ENCODE data around the gene NEGR1. TPM values are rescaled to one million over a fixed set of nuclear protein-coding genes. Genes with fewer than 3 reads are reported as not detected.
A peak's percentile ranks its signal among the peaks of the same experiment; 100 is the strongest.

The NEGR1 gene
- total RNA-seq, 1 donor from 2014 or later, result 13.4 TPM

- DNase-seq (ENCODE audit: low read depth), result no peak
These were observed 47.3 kb downstream of the NEGR1 start for GRCh38 chr1:72235062-72235461.

- no peak for DNase-seq (ENCODE audit: low read depth)
These were observed 51.6 kb downstream of the NEGR1 start for GRCh38 chr1:72230746-72231145.

- peak; percentile 52 for DNase-seq (ENCODE audit: low read depth)
These were observed 52.4 kb downstream of the NEGR1 start for GRCh38 chr1:72229893-72230292.

- peak; percentile 43 for DNase-seq (ENCODE audit: low read depth)
These were observed 54.7 kb downstream of the NEGR1 start for GRCh38 chr1:72227667-72228066.

DNA sequence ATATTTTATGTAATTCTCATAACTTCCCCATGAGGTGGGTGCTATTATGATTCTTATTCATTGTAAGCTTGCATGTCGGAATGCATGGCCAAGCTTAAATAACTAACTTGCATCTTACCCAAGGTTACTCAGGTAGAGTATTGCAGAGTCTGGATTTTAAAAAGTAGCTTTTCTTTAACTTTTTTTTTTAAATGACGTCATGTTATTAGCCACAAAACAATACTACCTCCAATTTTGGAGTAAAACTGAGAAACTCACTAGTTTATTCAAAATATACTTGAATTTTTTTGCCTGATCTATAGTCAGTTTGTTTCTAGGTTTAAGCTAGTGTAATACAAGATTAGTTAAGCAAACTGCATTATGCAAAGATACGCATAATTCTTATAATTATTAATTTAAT, 57.8 kb downstream of the NEGR1 start:
- DNase-seq (ENCODE audit: low read depth), result no peak

DNA sequence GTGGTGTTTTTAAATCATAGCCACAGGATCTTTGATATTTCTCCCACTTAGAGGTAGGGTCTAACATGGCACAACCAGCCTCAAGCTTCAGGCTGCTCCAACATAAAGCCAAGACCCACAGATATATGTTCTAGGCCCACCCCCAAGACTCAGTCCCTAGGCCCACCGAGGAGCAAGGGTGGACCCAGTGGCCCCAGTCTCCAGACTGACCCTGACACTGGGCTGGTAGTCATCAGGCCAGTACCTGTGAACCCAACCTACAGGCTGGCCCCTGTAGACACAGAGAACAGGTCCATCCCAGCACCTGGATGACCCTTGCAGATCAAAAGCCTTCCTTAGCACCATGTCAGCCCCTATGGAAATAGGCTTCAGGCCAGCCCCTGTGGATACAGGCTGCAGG, 60.5 kb downstream of the NEGR1 start:
- no peak for DNase-seq (ENCODE audit: low read depth)

DNA sequence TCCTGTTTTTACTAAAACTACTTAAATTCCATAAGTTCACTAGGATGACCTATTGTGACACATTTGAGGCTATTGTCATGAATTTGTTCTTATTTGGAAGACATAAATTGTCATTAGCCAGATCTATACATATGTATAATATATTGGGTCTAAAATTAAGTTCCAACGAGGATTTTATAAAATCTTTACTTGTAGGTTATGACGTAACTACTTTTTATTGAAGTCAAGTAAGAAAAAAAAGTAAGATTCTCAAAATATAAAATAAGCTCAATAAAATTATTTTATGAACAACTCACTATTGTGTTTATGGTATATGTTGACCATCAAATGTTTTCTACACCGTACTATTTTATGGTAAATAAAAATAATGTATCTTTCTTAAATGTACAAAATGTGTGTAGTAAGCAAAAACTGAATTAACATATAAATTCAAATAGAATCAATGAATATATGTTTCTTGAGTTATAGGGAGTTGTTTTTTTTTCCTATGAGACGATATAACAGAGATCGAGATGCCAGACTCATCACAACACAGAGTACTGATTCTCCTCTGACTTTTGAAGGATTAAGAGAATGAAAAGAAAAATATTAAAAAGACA, 64.1 kb downstream of the NEGR1 start:
- no peak for DNase-seq (ENCODE audit: low read depth)

- no peak for DNase-seq (ENCODE audit: low read depth)
These were observed 75.3 kb downstream of the NEGR1 start for GRCh38 chr1:72207059-72207458.

GRCh38 chr1:72202761-72203160, 79.6 kb downstream of the NEGR1 start:
- DNase-seq (ENCODE audit: low read depth), result peak; percentile 24

GRCh38 chr1:72197786-72198185, 84.6 kb downstream of the NEGR1 start:
- no peak for DNase-seq (ENCODE audit: low read depth)

DNA sequence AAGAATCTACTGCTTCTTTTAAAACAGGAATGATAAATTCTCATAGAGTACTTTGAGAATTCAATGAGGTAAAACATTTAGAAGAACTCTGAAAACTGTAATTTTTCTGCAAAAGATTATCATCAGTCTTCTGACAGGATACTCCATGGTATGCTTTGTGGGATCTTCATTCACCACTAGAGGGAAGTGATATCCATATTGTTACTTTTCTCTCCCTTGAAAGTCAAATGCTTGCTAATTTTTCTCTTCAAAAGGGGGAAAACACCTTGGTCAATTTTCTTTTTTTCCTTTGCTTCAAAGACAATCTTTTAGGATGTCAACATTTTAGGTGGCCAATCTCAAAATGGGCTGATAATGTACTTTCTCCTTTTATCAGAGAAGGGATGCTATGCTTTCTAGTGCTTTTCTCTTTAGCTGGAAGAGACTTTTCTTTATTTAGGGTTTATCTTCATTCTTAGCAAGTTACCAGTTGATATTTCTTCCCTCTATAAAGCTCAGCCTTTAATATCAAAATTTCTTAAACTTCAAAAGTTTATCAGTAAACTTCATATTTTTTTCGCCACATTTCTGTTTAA, 95.5 kb downstream of the NEGR1 start:
- peak; percentile 47 for DNase-seq (ENCODE audit: low read depth)

- no peak for DNase-seq (ENCODE audit: low read depth)
These were observed 98.1 kb downstream of the NEGR1 start for GRCh38 chr1:72184099-72184701.

GRCh38 chr1:72182859-72183258, 99.5 kb downstream of the NEGR1 start:
- DNase-seq (ENCODE audit: low read depth), result no peak

GRCh38 chr1:72178266-72178665, 104.1 kb downstream of the NEGR1 start:
- DNase-seq (ENCODE audit: low read depth), result peak; percentile 69

DNA sequence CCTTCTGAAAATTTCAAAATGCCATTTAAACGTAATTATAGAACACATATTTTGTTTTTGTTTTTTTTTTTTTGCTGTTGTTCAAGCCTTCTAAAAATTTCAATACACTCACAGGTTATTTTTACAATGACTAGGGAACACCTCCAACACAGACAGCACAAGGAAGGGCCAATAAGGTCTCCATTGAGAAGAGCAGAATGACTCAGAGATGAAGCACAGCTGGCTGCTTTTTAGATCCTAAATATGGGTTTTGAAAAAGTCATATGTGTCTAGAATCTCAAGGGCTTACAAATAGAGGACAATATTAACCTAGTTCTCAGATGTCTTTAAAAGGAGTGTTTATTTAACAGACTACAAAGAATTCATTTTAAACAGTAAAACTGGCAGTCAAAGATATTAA, 104.6 kb downstream of the NEGR1 start:
- DNase-seq (ENCODE audit: low read depth), result peak; percentile 80

- no peak for DNase-seq (ENCODE audit: low read depth)
These were observed 112.1 kb downstream of the NEGR1 start for GRCh38 chr1:72170246-72170645.

DNA sequence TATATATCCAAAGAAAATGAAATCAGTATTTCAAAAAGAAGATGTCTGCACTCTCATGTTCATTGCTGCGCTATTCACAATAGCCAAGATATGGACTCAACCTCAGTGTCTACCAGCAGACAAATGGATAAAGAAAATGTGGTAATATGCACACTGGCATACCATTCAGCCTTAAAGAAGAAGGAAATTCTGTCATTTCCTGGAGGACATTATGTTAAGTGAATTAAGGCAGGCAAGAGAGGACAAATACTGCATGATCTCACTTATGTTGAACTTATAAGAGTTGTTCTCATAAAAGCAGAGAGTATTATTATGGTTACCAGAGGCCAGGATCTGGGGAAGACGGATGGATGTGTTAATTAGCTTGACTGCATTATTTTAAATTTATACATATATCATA, 115.9 kb downstream of the NEGR1 start:
- no peak for DNase-seq (ENCODE audit: low read depth)

DNA sequence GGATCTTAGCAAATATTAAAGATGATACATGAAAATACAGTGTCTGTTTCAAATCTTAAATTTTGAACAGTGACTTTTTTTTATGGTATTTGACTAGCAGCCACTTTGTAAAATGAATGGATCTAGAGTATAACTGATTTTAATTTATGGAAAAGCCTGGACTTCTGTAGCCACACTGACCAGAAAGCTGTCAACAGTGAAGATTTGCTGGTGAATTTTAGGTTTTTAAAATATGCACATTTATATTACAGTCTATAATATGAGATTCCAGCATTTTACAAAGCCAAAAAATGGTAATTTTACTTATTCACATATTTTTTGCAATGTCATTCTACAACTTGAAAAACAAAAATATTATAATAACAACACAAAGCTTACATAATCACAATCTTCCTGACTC, 131.8 kb downstream of the NEGR1 start:
- no peak for DNase-seq (ENCODE audit: low read depth)

DNA sequence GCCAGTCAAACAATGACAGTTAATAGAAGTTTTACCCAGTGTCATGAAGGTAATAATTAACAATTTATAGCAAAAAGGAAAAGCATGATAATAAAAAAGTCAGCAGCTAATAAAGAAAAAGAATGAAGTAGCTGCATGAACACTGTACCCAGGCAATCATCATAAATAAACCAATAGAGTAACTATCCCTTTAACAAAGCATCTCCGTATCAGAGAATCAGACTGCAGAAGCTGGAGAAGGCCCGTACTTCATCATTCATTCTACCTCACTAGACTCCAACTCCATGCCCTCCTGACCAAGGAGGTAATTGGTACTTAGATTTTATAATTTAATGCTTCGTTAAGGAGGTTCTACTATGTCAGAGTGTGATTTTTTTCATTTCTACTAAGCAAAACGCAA, 140.5 kb downstream of the NEGR1 start:
- DNase-seq (ENCODE audit: low read depth), result no peak

- DNase-seq (ENCODE audit: low read depth), result peak; percentile 18
These were observed 142.1 kb downstream of the NEGR1 start for GRCh38 chr1:72140222-72140621.

DNA sequence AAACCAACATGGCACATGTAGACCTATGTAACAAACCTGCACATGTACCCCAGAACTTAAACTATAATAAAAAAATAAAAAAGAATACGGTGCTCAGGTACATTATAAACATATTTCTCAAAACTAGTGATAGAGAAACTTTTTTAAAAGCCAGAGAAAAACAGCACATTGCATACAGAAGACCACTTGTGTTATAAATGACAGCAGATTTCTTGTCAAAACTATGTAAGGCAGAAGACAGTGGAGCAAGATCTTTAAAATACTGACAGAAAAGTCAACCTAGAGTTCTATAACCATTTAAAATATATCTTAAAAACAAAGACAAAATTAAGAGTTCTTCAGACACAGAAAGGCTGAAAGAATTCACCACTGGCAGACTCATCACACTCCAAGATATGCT, 144.7 kb downstream of the NEGR1 start:
- no peak for DNase-seq (ENCODE audit: low read depth)

DNA sequence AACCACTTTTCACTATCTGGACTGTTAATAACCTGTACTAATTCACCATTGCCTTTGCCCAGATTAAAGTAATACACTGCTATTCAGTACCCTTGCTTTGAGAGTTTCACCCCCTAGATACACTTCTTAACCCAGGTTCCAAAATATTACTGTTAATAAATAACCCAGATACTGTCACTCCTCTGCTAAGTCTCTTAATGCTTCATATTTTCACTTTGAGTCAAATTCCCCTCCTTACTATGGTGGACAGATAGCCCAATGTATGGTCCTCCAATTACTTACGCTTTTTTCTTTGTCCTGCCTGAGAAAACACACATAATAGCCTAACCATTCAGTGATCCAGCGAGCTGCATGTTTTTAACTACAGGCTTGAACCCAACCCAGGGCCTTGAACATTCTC, 152.5 kb downstream of the NEGR1 start:
- no peak for DNase-seq (ENCODE audit: low read depth)
